Measurements from ENCODE around the gene ESPN. TPM values are rescaled to one million over a fixed set of nuclear protein-coding genes. Genes with fewer than 3 reads are reported as not detected.

Gene ESPN
- total and polyA plus RNA-seq, 2 of the 8 experiments (the other 6 are each of a cell fraction or from before 2014, with no cell fraction given) = 5.2 to 16.3 TPM

DNA sequence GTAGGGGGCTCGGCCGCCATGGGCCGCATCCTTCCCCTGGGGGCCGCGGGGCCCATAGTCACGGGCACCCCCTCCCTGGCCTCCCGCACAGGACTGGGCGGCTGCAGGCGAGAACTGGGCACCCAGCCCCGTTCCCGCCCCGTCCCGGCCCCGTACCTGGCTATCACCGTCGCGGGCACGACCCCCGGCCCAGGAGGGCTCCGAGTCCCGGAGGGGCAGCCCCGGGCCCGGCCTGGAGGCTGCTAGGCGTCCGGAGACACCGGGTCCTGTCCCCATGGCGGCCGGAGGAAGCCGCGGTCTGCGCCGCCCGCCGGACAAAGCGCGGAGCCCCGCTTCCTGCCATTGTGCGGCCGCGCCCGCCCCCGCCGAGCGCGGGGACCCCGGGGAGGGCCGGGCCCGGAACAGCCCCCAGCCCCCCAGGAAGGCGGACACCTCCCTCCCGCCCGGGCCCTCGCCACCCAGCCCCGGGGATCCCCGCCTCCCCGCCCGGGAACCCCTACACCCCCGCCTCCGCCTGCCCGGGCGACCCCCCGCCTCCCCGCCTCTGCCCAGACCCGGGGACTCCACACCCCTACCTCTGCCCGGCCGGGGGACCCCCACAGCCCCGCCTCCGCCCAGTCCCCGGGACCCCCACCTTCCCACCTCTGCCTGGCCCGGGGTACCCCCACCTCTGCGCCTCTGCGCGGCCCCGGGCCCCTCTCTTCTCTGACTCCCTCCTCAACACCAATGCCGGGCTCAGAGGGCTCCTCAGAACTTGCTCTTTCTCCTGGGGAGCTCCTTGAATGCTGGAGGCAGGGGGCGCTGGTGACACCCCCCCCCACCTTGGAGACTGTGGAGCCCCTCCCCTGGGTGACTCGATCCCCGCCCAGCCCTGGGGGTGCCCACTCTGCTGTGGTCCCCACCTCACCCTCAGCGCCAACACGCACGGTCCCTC, 60.9 kb downstream of the ESPN start:
- Histone ChIP-seq H3K79me1 (ENCODE audit: low read depth, low read length) (0 out of 2 replicates have a peak, but pooled peaks cover 2% of the 10 kb centered on the region), H3K18ac (ENCODE audit: extremely low read depth, low read length) (peak overlapping the region; percentile 93), H3K27ac (ENCODE audit: low read depth, low read length) (no peak overlapping the region), H2BK20ac (ENCODE audit: low read length) (no peak overlapping the region), H3K4me3 (ENCODE audit: extremely low read depth in 1 of 4, insufficient read depth in 2 of 4, low read depth in 3 of 4, low read length in 4 of 4) (peak overlapping the region; percentile 69 to 73 (median 72)), H2AK5ac (ENCODE audit: low read depth, low read length) (no peak overlapping the region), H3K9ac (replicated peaks in 1 of 4; ENCODE audit: extremely low read depth in 1 of 4, low read depth in 3 of 4, low read length in 3 of 4) (peak overlapping the region in 2 of 4 experiments; percentile 20 to 34; a peak in 3 of 7 replicates), H2BK5ac (ENCODE audit: low read depth, low read length) (no peak overlapping the region), H4K8ac (ENCODE audit: extremely low read depth, insufficient read depth, low read length) (peak overlapping the region; percentile 75), H3K4me1 (replicated peaks in 1 of 4; ENCODE audit: control insufficient read depth in 3 of 4, insufficient read depth in 4 of 4, low read length in 3 of 4) (peaks cover 0 to 18% (median 10%) of the 10 kb centered on the region in 4 experiments; a peak in 5 of 7 replicates), H2BK120ac (replicated peaks; ENCODE audit: low read depth, low read length) (no peak overlapping the region), H3K4me2 (ENCODE audit: insufficient read depth in 1 of 2, low read depth in 2 of 2, low read length in 2 of 2) (peak overlapping the region; percentile 42 to 74), H2BK15ac (ENCODE audit: low read length) (no peak overlapping the region), H3K79me2 (ENCODE audit: control insufficient read depth in 1 of 2, insufficient read depth in 2 of 2, low read length in 2 of 2) (no peaks in the 10 kb centered on the region), H4K91ac (replicated peaks; ENCODE audit: insufficient read length, low read length) (peak overlapping the region; percentile 73), H3K9me3 (ENCODE audit: insufficient read depth in 2 of 2, low read depth in 1 of 2, low read length in 1 of 2) (no peaks in the 10 kb centered on the region), H2AFZ (ENCODE audit: low read length) (no peak overlapping the region), H4K20me1 (replicated peaks in 1 of 2; ENCODE audit: control insufficient read depth in 1 of 2, insufficient read depth in 2 of 2, low read length in 2 of 2) (peaks cover 2 to 5% of the 10 kb centered on the region in 2 experiments), H4K5ac (ENCODE audit: insufficient read length, low read depth, low read length) (peak overlapping the region; percentile 29), H3K23me2 (ENCODE audit: low read depth, low read length) (peaks cover 8% of the 10 kb centered on the region; the same call in 1 of the 2 replicates), H3K56ac (replicated peaks; ENCODE audit: insufficient read length, low read depth, low read length) (peak overlapping the region; percentile 73), H3K36me3 (ENCODE audit: control insufficient read depth in 2 of 4, insufficient read depth in 4 of 4, low read length in 3 of 4) (no peaks in the 10 kb centered on the region; a peak in 1 of 8 replicates), H3K4ac (replicated peaks; ENCODE audit: insufficient read length, low read depth, low read length) (peak overlapping the region; percentile 91), H3K23ac (ENCODE audit: insufficient read length) (no peak overlapping the region), H3K27me3 (replicated peaks in 1 of 4; ENCODE audit: control insufficient read depth in 3 of 4, extremely low read depth in 1 of 4, insufficient read depth in 3 of 4, low read length in 3 of 4) (peaks cover 0 to 2% (median 0%) of the 10 kb centered on the region in 4 experiments; a peak in 3 of 7 replicates), H3K14ac (ENCODE audit: insufficient read length) (no peak overlapping the region), H2BK12ac (ENCODE audit: low read depth, low read length) (0 out of 2 replicates have a peak overlapping the region, but pooled peaks have one; percentile 27)
- POLR2A ChIA-PET (ENCODE audit: partially characterized antibody) = interaction anchor here (0.6 to 1.6 kb wide), 8 partner anchors 9 to 116 kb away, joined by 3 to 4 read pairs (median 3); no protein-coding TSS in a partner anchor
- DNase-seq (ENCODE audit: low read depth in 1 of 2, low spot score in 2 of 2) (peak in 1 of 2 experiments; percentile 70), FAIRE-seq (no peak)
- 10% methylated on average over 15 of the region's 80 CpGs; no CpG with 5 or more reads in 1 of the 2 experiments for WGBS, 2 experiments (ENCODE audit: extremely low coverage in 1 of 2, insufficient coverage in 1 of 2, insufficient read length in 1 of 2, insufficient replicate concordance in 2 of 2, low coverage in 1 of 2, low lambda C conversion rate in 2 of 2, missing lambda C conversion rate in 1 of 2)
- CTCF ChIA-PET (ENCODE audit: partially characterized antibody) = interaction anchor here (0.6 to 12.0 kb wide), 33 partner anchors 7 to 399 kb away, joined by 3 to 168 read pairs (median 5); partner anchors contain the start of gene TNFRSF25
- no peak for TF ChIP-seq MAFK (IDR thresholded peaks at IDR 0.05; ENCODE audit: low read depth, low read length)
- no peak for TF ChIP-seq NRF1 (IDR thresholded peaks at IDR 0.05; ENCODE audit: low read depth, low read length)
- no peak for TF ChIP-seq JUND (IDR thresholded peaks at IDR 0.05; ENCODE audit: low read length)
- no peak for TF ChIP-seq RFX5 (IDR thresholded peaks at IDR 0.05; ENCODE audit: borderline replicate concordance, low read depth, low read length)
- no peak for TF ChIP-seq SIX5 (IDR thresholded peaks at IDR 0.05; ENCODE audit: low read depth, low read length)
- peak; percentile 49 for TF ChIP-seq EZH2 (IDR thresholded peaks at IDR 0.05; ENCODE audit: low read depth, low read length, severe bottlenecking)
- TF ChIP-seq RBBP5 (IDR thresholded peaks at IDR 0.05; ENCODE audit: borderline replicate concordance, low read depth, low read length) = 0 out of 2 replicates have a peak, but pooled peaks have one; percentile 28
- no peak for TF ChIP-seq TCF12 (IDR thresholded peaks at IDR 0.05; ENCODE audit: low read depth, low read length)
- peak; percentile 61 for TF ChIP-seq PHF8 (conservative IDR thresholded peaks at IDR 0.05; ENCODE audit: low read depth, low read length)
- no peak for TF ChIP-seq TBP (IDR thresholded peaks at IDR 0.05; ENCODE audit: low read depth, low read length)

Data from H1 (cell line).